Liver (tissue), 9 donors: ENCODE measurements around the gene KIF26A. TPM values are rescaled to one million over a fixed set of nuclear protein-coding genes. Genes with fewer than 3 reads are reported as not detected.

Experiments used
- DNase-seq: peaks from one replicate; pipeline ENCODE4 v3.0.0-alpha.2; 2017; ENCODE audit warnings: low spot score
- H3K27ac ChIP-seq, 2 donors: one replicate each; pipeline ENCODE4 v1.7.0; 2013; ENCODE audit warnings: inconsistent platforms in 2 of 2, low read length in 2 of 2, control low read depth in 1 of 2, low read depth in 1 of 2, mild to moderate bottlenecking in 1 of 2
- H3K27me3 ChIP-seq, 4 donors: one replicate each; pipeline versions ENCODE4 v1.6.1 to v1.7.0; 2013; ENCODE audit warnings: low read length in 3 of 4, inconsistent platforms in 1 of 4, mild to moderate bottlenecking in 1 of 4, moderate library complexity in 1 of 4; ENCODE audit not compliant: control insufficient read depth in 4 of 4, insufficient read depth in 4 of 4
- H3K36me3 ChIP-seq, 4 donors: one replicate each; pipeline versions ENCODE4 v1.6.1 to v1.7.0; 2013; ENCODE audit warnings: low read length in 3 of 4, mild to moderate bottlenecking in 3 of 4, low read depth in 1 of 4, moderate library complexity in 1 of 4; ENCODE audit not compliant: control insufficient read depth in 4 of 4, insufficient read depth in 3 of 4
- H3K4me1 ChIP-seq, 4 donors: one replicate each; pipeline versions ENCODE4 v1.6.1 to v1.7.0; 2013; ENCODE audit warnings: low read length in 3 of 4, mild to moderate bottlenecking in 3 of 4, moderate library complexity in 1 of 4; ENCODE audit not compliant: control insufficient read depth in 4 of 4, insufficient read depth in 4 of 4
- H3K4me3 ChIP-seq, 3 donors: one replicate each; pipeline versions ENCODE4 v1.6.1 to v1.7.0; 2013; ENCODE audit warnings: low read length in 3 of 3, control low read depth in 1 of 3, low read depth in 1 of 3, mild to moderate bottlenecking in 1 of 3
- H3K9ac ChIP-seq, 2 donors: one replicate each; pipeline ENCODE4 v1.7.0; 2013; ENCODE audit warnings: low read length in 2 of 2, mild to moderate bottlenecking in 2 of 2, moderate library complexity in 2 of 2, control low read depth in 1 of 2, low read depth in 1 of 2
- H3K9me3 ChIP-seq, 4 donors: one replicate each; pipeline versions ENCODE4 v1.6.1 to v1.7.0; 2013; ENCODE audit warnings: low read length in 3 of 4; ENCODE audit not compliant: control insufficient read depth in 4 of 4
- EGR1 ChIP-seq, 2 donors: IDR thresholded peaks; 2 replicates each; pipeline ENCODE4 v1.6.1; 2016 to 2018; ENCODE audit warnings: antibody characterized with exemption in 2 of 2, low read depth in 2 of 2
- FOXA1 ChIP-seq: IDR thresholded peaks from 2 replicates; pipeline ENCODE4 v1.6.1; 2016; ENCODE audit warnings: antibody characterized with exemption
- HNF4G ChIP-seq: IDR thresholded peaks from 2 replicates; pipeline ENCODE4 v1.6.1; 2016; ENCODE audit warnings: antibody characterized with exemption
- NR2F2 ChIP-seq: IDR thresholded peaks from 2 replicates; pipeline ENCODE4 v1.6.1; 2016; ENCODE audit warnings: antibody characterized with exemption
- RAD21 ChIP-seq, 2 donors: IDR thresholded peaks; 2 replicates each; pipeline ENCODE4 v1.6.1; 2016; ENCODE audit warnings: antibody characterized with exemption in 2 of 2, mild to moderate bottlenecking in 2 of 2
- REST ChIP-seq: IDR thresholded peaks from 2 replicates; pipeline ENCODE4 v1.6.1; 2016; ENCODE audit warnings: antibody characterized with exemption, mild to moderate bottlenecking
- RXRA ChIP-seq, 2 donors: IDR thresholded peaks; 2 replicates each; pipeline ENCODE4 v1.6.1; 2017 to 2018; ENCODE audit warnings: antibody characterized with exemption in 2 of 2, mild to moderate bottlenecking in 1 of 2
- SP1 ChIP-seq: IDR thresholded peaks from 2 replicates; pipeline ENCODE4 v1.6.1; 2018; ENCODE audit warnings: antibody characterized with exemption, mild to moderate bottlenecking
- TAF1 ChIP-seq: conservative IDR thresholded peaks from 2 replicates; pipeline ENCODE4 v1.6.1; 2016; ENCODE audit warnings: antibody characterized with exemption, mild to moderate bottlenecking
- YY1 ChIP-seq: IDR thresholded peaks from 2 replicates; pipeline ENCODE4 v1.6.1; 2016; ENCODE audit warnings: antibody characterized with exemption, mild to moderate bottlenecking
- WGBS: extraction: QIAGEN DNeasy Blood & Tissue Kit; methylation state at CpG from one replicate; pipeline ENCODE4 v1.1.7; 2013; 5-methylcytosine and 5-hydroxymethylcytosine counted together
- polyA plus RNA-seq, 2 donors: library from polyadenylated mRNA; stranded (reverse) in 1 of 2; unstranded in 1 of 2; fragments of 200-250 nt in 1 of 2; fragments of >200 nt in 1 of 2; fragmentation: Nextera tagmentation in 1 of 2; extraction: Ambion mirVana in 1 of 2; gene quantifications; one replicate each; pipeline versions ENCODE4 v1.2.1 to v1.2.3, GENCODE V29; 2013 to 2015
- total RNA-seq, 2 donors: library from RNA; depleted of rRNA; stranded (reverse); fragments of >200 nt; gene quantifications; one replicate each; pipeline ENCODE4 v1.2.3, GENCODE V29; 2014
- TF ChIP-seq, protein P1 (sequence below): fragments of 150-350 bp; IDR thresholded peaks from 2 replicates; pipeline ENCODE4 v1.5.1; 2017; ENCODE audit warnings: improper control_type of control experiment, low read depth, low read length; ENCODE audit not compliant: missing input control
- donor health status: healthy.
- donor health status: healthy.
- donor health status: healthy.
- donor health status: healthy.
- donor health status: healthy.

KIF26A gene
- total and polyA plus RNA-seq, 4 donors: 0.07 to 10.2 (median 1.3) TPM

- no peak overlapping the region for H3K4me3 ChIP-seq
These were observed 3.1 kb upstream of the KIF26A start for GRCh38 chr14:104135121-104135903.

GRCh38 chr14:104135904-104136471, 2.4 kb upstream of the KIF26A start:
- no peak for DNase-seq
- Histone ChIP-seq H3K4me3 (peak overlapping the region in 1 of 3 donors; percentile 42), H3K36me3 (no peaks in the 10 kb centered on the region)

More at GRCh38 chr14:104135121-104135903, 3.1 kb upstream of the KIF26A start:
- H3K4me1 ChIP-seq: peaks cover 13 to 40% (median 17%) of the 10 kb centered on the region in 4 donors
- peaks cover 0 to 19% (median 4%) of the 10 kb centered on the region in 4 donors for H3K27me3 ChIP-seq
- H3K27ac ChIP-seq: no peak overlapping the region
- TF ChIP-seq NR2F2 (no peak), RAD21 (IDR thresholded peaks at IDR 0.05) (peak in 1 of 2 donors; percentile 28)
- TF ChIP-seq, protein P1, sequence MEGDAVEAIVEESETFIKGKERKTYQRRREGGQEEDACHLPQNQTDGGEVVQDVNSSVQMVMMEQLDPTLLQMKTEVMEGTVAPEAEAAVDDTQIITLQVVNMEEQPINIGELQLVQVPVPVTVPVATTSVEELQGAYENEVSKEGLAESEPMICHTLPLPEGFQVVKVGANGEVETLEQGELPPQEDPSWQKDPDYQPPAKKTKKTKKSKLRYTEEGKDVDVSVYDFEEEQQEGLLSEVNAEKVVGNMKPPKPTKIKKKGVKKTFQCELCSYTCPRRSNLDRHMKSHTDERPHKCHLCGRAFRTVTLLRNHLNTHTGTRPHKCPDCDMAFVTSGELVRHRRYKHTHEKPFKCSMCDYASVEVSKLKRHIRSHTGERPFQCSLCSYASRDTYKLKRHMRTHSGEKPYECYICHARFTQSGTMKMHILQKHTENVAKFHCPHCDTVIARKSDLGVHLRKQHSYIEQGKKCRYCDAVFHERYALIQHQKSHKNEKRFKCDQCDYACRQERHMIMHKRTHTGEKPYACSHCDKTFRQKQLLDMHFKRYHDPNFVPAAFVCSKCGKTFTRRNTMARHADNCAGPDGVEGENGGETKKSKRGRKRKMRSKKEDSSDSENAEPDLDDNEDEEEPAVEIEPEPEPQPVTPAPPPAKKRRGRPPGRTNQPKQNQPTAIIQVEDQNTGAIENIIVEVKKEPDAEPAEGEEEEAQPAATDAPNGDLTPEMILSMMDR: peak; percentile 13
- H3K9ac ChIP-seq: no peak overlapping the region
- WGBS: 6% methylated on average over 47 of the region's 47 CpGs
- H3K9me3 ChIP-seq: no peaks in the 10 kb centered on the region
- no peaks in the 10 kb centered on the region for H3K36me3 ChIP-seq
- DNase-seq: no peak

More at GRCh38 chr14:104135904-104136471, 2.4 kb upstream of the KIF26A start:
- WGBS: 2% methylated on average over 78 of the region's 78 CpGs
- H3K9me3 ChIP-seq: no peaks in the 10 kb centered on the region
- peaks cover 13 to 40% (median 17%) of the 10 kb centered on the region in 4 donors for H3K4me1 ChIP-seq
- TF ChIP-seq, protein P1: no peak
- TF ChIP-seq EGR1 (IDR thresholded peaks at IDR 0.05; ENCODE audit: low read depth in 2 of 2) (no peak), TAF1 (no peak), SP1 (no peak), RXRA (IDR thresholded peaks at IDR 0.05) (no peak), HNF4G (no peak), YY1 (no peak), REST (no peak), FOXA1 (no peak), NR2F2 (no peak)
- peaks cover 0 to 19% (median 4%) of the 10 kb centered on the region in 4 donors for H3K27me3 ChIP-seq
- H3K27ac ChIP-seq: no peak overlapping the region
- H3K9ac ChIP-seq: no peak overlapping the region
